HG03378 (cell line): ENCODE data around the gene BDKRB2.

Source experiments
- ATAC-seq: cut with Tn5 transposase; IDR thresholded peaks from one replicate; pipeline ENCODE4 v1.9.1; 2021; ENCODE audit warnings: mild to moderate bottlenecking, moderate library complexity; ENCODE audit not compliant: unreplicated experiment

Gene BDKRB2

GRCh38 chr14:96204151-96205058, at the start of gene BDKRB2:
BDKRB2 (plus strand) TSS chr14:96204839; CDS start chr14:96237108, 32,269 bp downstream.
- ATAC-seq, result no peak

GRCh38 chr14:96154900-96155299, 49.7 kb upstream of the BDKRB2 start:
- no peak for ATAC-seq

- ATAC-seq, result no peak
These were observed 47.6 kb upstream of the BDKRB2 start for GRCh38 chr14:96156804-96157760.

- no peak for ATAC-seq
These were observed 45.9 kb upstream of the BDKRB2 start for GRCh38 chr14:96158735-96159134.

GRCh38 chr14:96160076-96160912, 44.3 kb upstream of the BDKRB2 start:
- ATAC-seq, result no peak

DNA sequence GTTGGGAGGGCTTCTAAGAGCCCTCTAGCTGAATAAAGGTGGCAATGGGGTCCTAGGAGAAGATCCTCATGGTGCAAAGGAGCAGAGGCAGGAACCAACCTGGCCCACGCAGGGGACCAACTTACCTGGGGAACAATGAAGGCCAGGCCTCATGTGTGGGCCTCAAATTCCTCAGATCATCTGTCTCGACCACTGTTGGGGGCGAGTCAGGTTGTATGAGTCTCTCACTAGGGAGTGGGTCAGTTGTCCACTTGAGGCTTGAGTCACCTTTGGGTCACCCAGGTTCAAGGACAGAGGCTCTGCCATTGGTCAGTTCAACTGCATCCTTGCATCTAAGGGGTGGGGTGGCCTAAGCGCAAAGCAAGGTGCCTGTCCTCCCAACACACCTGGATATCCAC, 43.7 kb upstream of the BDKRB2 start:
- no peak for ATAC-seq

DNA sequence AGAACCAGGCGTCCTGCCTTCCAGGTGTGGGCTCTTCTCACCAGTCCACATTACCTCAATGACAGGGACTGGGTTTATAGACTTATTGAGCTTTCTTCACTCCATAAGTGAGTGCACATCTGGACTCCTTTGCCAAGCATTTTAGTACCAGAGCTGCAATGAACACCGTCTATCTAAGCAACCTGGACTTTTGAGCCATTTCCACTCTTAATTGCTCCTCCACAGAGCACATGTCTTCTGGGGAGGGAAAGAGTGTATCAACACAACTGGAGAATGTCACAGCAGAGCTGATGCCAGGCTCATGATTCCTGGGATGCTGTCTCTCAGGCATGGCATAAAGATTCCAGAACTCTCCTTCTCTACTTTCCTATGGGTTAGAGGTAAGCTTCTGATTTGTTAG, 43.0 kb upstream of the BDKRB2 start:
- ATAC-seq, result no peak

GRCh38 chr14:96162265-96162664, 42.4 kb upstream of the BDKRB2 start:
- ATAC-seq, result no peak

DNA sequence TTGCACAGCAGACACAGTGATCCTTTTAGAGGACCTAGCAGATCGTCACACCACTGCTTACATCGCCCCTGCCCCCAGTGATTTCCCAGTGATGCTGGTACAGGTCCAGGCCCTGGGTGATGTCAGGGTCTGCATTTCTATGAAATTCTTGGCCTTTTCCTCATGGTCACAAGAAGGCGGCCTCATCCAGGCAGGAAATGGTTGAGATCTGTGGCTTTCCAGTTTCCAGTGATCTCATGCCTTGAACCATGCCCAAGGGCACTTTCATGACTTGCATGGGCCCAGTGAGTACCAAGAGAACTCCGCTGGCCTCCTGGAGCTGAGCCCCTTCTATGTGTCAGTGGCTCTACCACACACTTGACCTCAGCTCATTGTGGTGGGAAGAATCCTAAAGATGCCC, 41.9 kb upstream of the BDKRB2 start:
- ATAC-seq, result no peak

DNA sequence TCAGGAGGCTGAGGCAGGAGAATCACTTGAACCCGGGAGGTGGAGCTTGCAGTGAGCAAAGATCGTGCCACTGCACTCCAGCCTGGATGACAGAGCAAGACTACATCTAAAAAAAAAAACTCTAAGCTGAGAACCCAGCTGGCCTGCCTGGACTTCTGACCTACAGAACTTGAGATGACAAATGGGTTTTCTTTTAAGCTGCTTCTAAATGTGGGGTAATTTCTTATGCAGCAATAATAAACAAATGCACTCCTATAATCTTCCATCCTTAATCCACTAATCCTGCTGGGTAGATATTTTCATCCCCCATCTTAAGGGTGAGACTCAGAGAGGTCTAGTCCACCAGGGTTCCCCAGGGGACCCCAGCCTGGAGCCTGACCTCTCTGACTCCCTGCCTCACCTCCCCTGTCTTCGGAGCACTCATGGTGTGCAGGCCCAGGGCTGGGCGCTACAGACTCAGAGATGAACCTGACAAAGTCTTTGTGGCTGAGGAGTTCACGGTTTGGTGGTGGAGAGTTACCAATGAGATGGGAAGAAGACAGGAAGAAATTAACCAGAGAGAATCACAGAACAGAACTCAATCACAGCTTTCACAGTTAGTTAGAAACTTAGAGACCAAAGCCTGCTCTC, 39.7 kb upstream of the BDKRB2 start:
- no peak for ATAC-seq

- ATAC-seq, result no peak
These were observed 38.9 kb upstream of the BDKRB2 start for GRCh38 chr14:96165493-96166436.

GRCh38 chr14:96166461-96167223, 38.0 kb upstream of the BDKRB2 start:
- no peak for ATAC-seq

GRCh38 chr14:96167224-96168148, 37.2 kb upstream of the BDKRB2 start:
- ATAC-seq, result no peak

DNA sequence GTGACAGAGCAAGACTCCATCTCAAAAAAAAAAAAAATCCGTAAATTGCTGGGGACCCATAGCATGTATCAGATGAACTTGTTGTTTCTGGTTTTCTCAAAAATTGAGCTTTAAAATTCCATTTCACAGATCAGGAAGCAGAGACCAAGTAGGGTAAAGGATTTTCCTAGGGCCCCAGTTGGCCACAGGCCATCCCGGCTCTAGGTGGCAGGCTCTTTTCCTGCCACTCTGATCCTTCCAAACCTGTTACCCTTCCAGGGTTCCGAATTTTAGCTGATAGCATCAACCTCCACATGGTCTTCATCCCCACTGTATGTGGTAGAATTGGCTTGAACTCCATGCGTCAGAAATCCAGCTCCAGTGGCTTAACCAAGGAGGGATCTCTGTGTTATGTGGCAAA, 36.1 kb upstream of the BDKRB2 start:
- ATAC-seq, result no peak

DNA sequence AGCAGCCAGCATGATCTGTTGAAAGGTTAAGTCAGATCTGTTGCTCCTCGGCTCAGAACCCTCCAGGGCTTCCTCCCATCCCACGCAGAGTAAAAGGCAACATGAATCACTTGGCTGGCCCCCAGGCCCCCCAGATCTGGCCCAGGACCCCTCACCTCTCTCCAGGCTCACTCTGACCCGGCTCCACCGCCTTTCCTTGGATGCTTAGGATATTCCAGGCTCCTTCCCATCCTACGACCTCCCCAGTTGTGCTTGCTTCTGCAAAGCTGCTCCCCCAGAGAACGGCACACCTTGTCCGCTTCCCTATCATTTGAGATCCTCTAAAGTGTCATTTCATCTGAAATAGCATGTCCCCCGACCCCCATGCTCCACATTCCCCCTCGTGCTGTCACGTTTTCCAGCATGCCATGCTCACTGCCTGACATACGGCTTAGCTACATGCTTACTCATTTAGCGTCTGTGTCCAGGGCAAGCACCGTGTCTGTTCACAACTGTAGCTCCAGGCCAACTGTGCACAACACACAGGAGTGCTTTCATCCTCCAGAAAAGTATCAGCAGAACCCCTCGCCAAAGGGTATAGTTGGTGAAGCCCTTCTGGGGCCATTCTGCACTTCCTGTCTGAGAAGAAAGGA, 33.6 kb upstream of the BDKRB2 start:
- no peak for ATAC-seq

DNA sequence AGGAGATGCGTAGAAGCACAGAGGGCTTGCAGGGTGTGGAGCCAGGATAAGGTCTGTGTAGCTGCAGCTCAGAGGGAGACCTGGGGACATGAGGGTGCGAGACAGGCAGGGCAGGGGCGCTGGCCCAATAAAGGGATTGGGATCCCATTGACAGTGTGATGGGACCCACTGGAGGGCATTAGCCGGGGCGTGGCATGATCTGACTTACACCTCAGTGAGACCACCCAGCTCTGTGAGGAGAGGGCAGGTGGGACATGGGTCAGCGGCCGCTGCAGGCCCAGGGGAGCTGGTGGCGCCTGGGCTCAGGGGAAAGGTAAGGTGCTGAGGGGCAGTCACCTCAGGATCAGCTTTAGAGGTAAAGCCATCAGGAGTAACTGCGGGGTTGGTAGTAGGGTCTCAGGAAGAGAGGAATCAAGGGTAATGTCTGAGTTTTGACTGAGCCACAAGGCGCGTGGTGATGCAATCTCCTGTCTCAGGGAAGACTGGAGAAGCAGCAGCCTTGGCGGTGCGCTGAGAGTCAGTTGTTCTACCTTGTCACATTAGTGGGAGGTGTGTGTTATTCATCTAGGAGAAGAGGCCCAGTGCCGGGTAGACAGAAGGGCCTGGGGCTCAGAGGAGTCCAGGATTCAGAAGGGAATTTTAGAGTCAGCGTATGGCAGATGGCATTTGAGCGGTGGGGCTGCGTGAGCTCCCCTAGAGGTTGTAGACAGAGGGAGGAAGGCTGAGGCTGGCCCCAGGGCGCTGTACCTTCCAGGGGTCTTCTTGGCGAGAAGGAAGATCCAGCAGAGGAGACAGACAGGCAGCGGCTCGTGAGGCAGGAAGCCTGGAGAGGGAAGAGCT, 30.8 kb upstream of the BDKRB2 start:
- no peak for ATAC-seq
